ENCODE results near the gene CSNK2A2. TPM values are rescaled to one million over a fixed set of nuclear protein-coding genes. Genes with fewer than 3 reads are reported as not detected.

CSNK2A2 gene
- total and polyA plus RNA-seq, 2 of the 8 experiments (the other 6 are each of a cell fraction or from before 2014, with no cell fraction given), result 37.9 to 128 TPM

- TF ChIP-seq CHD7 (IDR thresholded peaks at IDR 0.05; ENCODE audit: insufficient replicate concordance, low read length), result no peak
- no peak for TF ChIP-seq CEBPB (IDR thresholded peaks at IDR 0.05; ENCODE audit: low read depth, low read length)
- no peak for TF ChIP-seq RNF2 (IDR thresholded peaks at IDR 0.05; ENCODE audit: borderline replicate concordance, low read depth, low read length, missing control alignments, poor library complexity, severe bottlenecking)
- TF ChIP-seq FOSL1 (IDR thresholded peaks at IDR 0.05; ENCODE audit: insufficient read depth, low read depth, low read length), result no peak
- no peak for TF ChIP-seq BRCA1 (IDR thresholded peaks at IDR 0.05; ENCODE audit: low read depth, low read length)
- TF ChIP-seq TAF1 (IDR thresholded peaks at IDR 0.05; ENCODE audit: low read depth, low read length), result no peak
These were observed 79.0 kb downstream of the CSNK2A2 start (continued) for GRCh38 chr16:58118801-58119508.

Data from H1 (cell line).